PC-3 (cell line): ENCODE data around the gene SSX3. TPM values are rescaled to one million over a fixed set of nuclear protein-coding genes. Genes with fewer than 3 reads are reported as not detected.

Experiments used
- ATAC-seq: fragments of 200-7000 bp; cut with Tn5 transposase; 2 replicates; pipeline ENCODE4 v1.9.1; 2020; ENCODE audit warnings: mild to moderate bottlenecking, moderate library complexity
- BruUV-seq: library from RNA; stranded (reverse); fragments of 400-500 nt; replicated peaks from 2 replicates; lab custom pipeline; 2021; lab: Mats Ljungman, UMichigan
- CTCF ChIA-PET: fragments of 300-600 bp; sonication (Branson Sonifier 250); formaldehyde crosslinking; loops from one replicate; lab custom pipeline; 2022; ENCODE audit warnings: antibody characterized with exemption; lab: Charles Lee
- POLR2A ChIA-PET: fragments of 300-600 bp; sonication (Branson Sonifier 250); formaldehyde crosslinking; loops from one replicate; lab custom pipeline; 2022; ENCODE audit warnings: antibody characterized with exemption; ENCODE audit not compliant: unreplicated experiment; lab: Charles Lee
- DNase-seq: peaks from one replicate; pipeline ENCODE4 v3.0.0-alpha.2; 2015
- H2AFZ ChIP-seq: fragments of 300-600 bp; sonication (generic); 2 replicates; pipeline ENCODE4 v1.6.0; 2016; ENCODE audit warnings: antibody characterized with exemption, low read length
- H3F3A ChIP-seq: fragments of 300-600 bp; sonication (generic); one replicate; pipeline ENCODE4 v1.6.0; 2017; ENCODE audit warnings: antibody characterized with exemption, low read length, control low read depth, mild to moderate bottlenecking; ENCODE audit not compliant: unreplicated experiment
- H3K27ac ChIP-seq: fragments of 300-600 bp; sonication (generic); 2 replicates; pipeline ENCODE4 v1.5.1; 2016; ENCODE audit warnings: mild to moderate bottlenecking, low read length
- H3K27me3 ChIP-seq: fragments of 300-600 bp; sonication (generic); 2 replicates; pipeline ENCODE4 v1.6.1; 2016; ENCODE audit warnings: low read length, mixed read lengths
- H3K36me3 ChIP-seq: fragments of 300-600 bp; sonication (generic); 2 replicates; pipeline ENCODE4 v1.6.1; 2016; ENCODE audit warnings: low read depth, mixed run types, low read length, mixed read lengths
- H3K4me1 ChIP-seq: fragments of 300-600 bp; sonication (generic); 2 replicates; pipeline ENCODE4 v1.5.1; 2016; ENCODE audit warnings: low read length; ENCODE audit not compliant: insufficient read depth
- H3K4me2 ChIP-seq: fragments of 300-600 bp; sonication (generic); 2 replicates; pipeline ENCODE4 v1.6.0; 2016; ENCODE audit warnings: low read length
- H3K4me3 ChIP-seq: fragments of 300-600 bp; sonication (generic); 2 replicates; pipeline ENCODE4 v1.5.1; 2016; ENCODE audit warnings: mild to moderate bottlenecking, low read length, mixed read lengths
- H3K79me2 ChIP-seq: fragments of 300-600 bp; sonication (generic); 2 replicates; pipeline ENCODE4 v1.6.1; 2017; ENCODE audit warnings: low read length, mixed read lengths
- H3K9ac ChIP-seq: fragments of 300-600 bp; sonication (generic); 2 replicates; pipeline ENCODE4 v1.6.0; 2016; ENCODE audit warnings: mild to moderate bottlenecking, low read length
- H3K9me2 ChIP-seq: fragments of 300-600 bp; sonication (generic); replicated peaks from 2 replicates; pipeline ENCODE4 v1.6.1; 2016; ENCODE audit warnings: mixed run types, low read length, mixed read lengths
- H3K9me3 ChIP-seq: fragments of 300-600 bp; sonication (generic); 2 replicates; pipeline ENCODE4 v1.6.1; 2016; ENCODE audit warnings: low read length, mixed read lengths
- H4K20me1 ChIP-seq: fragments of 300-600 bp; sonication (generic); 2 replicates; pipeline ENCODE4 v1.6.1; 2016; ENCODE audit warnings: low read length, mixed read lengths
- CTCF ChIP-seq: fragments of 300-600 bp; sonication (generic); conservative IDR thresholded peaks from 2 replicates; pipeline ENCODE4 v1.5.1; 2017; ENCODE audit warnings: antibody characterized with exemption, low read depth, mild to moderate bottlenecking, low read length
- EZH2 ChIP-seq: fragments of 300-600 bp; sonication (generic); IDR thresholded peaks from one replicate; pipeline ENCODE4 v1.6.1; 2017; ENCODE audit warnings: antibody characterized with exemption, mild to moderate bottlenecking, low read length; ENCODE audit not compliant: unreplicated experiment
- EZH2phosphoT487 ChIP-seq: fragments of 300-600 bp; sonication (generic); IDR thresholded peaks from 2 replicates; pipeline ENCODE4 v1.6.1; 2018; ENCODE audit warnings: mild to moderate bottlenecking, antibody characterized with exemption, low read length, borderline replicate concordance
- intact Hi-C: fragments of 100-400 bp; cut with micrococcal nuclease; formaldehyde crosslinking; loops from 2 replicates; pipeline ENCODE4 v1.9.0; 2023
- total RNA-seq: library from RNA; depleted of rRNA; stranded (reverse); fragments of >200 nt; gene quantifications from 2 replicates; pipeline ENCODE4 v1.2.3, GENCODE V29; 2014; rRNA removed

SSX3 gene
- total RNA-seq, 1 experiment from 2014 or later = not detected

- ChIA-PET CTCF (no interaction called here), POLR2A (no interaction called here)
- Histone ChIP-seq H4K20me1 (no peaks in the 10 kb centered on the region), H3K4me1 (no peaks in the 10 kb centered on the region), H3K9me2 (no peaks in the 10 kb centered on the region), H2AFZ (no peak overlapping the region), H3K9ac (no peak overlapping the region), H3K4me3 (no peak overlapping the region), H3K9me3 (no peaks in the 10 kb centered on the region), H3K27me3 (no peaks in the 10 kb centered on the region), H3K27ac (no peak overlapping the region), H3K4me2 (no peak overlapping the region), H3K36me3 (no peaks in the 10 kb centered on the region), H3F3A (no peaks in the 10 kb centered on the region), H3K79me2 (no peaks in the 10 kb centered on the region)
- DNase-seq (no peak), ATAC-seq (no peak)
- no peak for TF ChIP-seq EZH2phosphoT487
- no peak for TF ChIP-seq EZH2
- TF ChIP-seq CTCF = no peak
- intact Hi-C loops = no loop called here
- no TSS peak for BruUV-seq
These were observed 50.3 kb downstream of the SSX3 start for GRCh38 chrX:48306175-48306574.

Other genes with a start within 250 kb of the SSX3 start
- not detected in 2 replicates for gene SPACA5B, start 226.1 kb downstream of the SSX3 start, total RNA-seq
- gene SSX5, start 159.9 kb downstream of the SSX3 start, total RNA-seq = not detected in 2 replicates
- gene SSX1, start 101.3 kb downstream of the SSX3 start, total RNA-seq = not detected in 2 replicates
- gene SSX4, start 26.8 kb upstream of the SSX3 start, total RNA-seq = not detected in 2 replicates
- gene SSX4B, start 55.3 kb upstream of the SSX3 start, total RNA-seq = not detected in 2 replicates
- gene SLC38A5, start 113.6 kb upstream of the SSX3 start, total RNA-seq = 1.6 and 2.4 TPM in 2 replicates
- 175 and 189 TPM in 2 replicates for gene FTSJ1, start 119.5 kb upstream of the SSX3 start, total RNA-seq
- gene PORCN, start 152.3 kb upstream of the SSX3 start, total RNA-seq = 38.9 and 48.3 TPM in 2 replicates
- 307 and 324 TPM in 2 replicates for gene EBP, start 165.1 kb upstream of the SSX3 start, total RNA-seq
- 11.3 and 24.2 TPM in 2 replicates for gene TBC1D25, start 183.0 kb upstream of the SSX3 start, total RNA-seq
- 375 and 389 TPM in 2 replicates for gene RBM3, start 217.8 kb upstream of the SSX3 start, total RNA-seq
- 93.3 and 106 TPM in 2 replicates for gene WDR13, start 240.8 kb upstream of the SSX3 start, total RNA-seq